HG03432 (cell line): ENCODE results near the gene RIF1.

Experiments used
- ATAC-seq: cut with Tn5 transposase; IDR thresholded peaks from one replicate; pipeline ENCODE4 v1.9.1; 2021; ENCODE audit warnings: mild to moderate bottlenecking, moderate library complexity; ENCODE audit not compliant: unreplicated experiment

The RIF1 gene, protein sequence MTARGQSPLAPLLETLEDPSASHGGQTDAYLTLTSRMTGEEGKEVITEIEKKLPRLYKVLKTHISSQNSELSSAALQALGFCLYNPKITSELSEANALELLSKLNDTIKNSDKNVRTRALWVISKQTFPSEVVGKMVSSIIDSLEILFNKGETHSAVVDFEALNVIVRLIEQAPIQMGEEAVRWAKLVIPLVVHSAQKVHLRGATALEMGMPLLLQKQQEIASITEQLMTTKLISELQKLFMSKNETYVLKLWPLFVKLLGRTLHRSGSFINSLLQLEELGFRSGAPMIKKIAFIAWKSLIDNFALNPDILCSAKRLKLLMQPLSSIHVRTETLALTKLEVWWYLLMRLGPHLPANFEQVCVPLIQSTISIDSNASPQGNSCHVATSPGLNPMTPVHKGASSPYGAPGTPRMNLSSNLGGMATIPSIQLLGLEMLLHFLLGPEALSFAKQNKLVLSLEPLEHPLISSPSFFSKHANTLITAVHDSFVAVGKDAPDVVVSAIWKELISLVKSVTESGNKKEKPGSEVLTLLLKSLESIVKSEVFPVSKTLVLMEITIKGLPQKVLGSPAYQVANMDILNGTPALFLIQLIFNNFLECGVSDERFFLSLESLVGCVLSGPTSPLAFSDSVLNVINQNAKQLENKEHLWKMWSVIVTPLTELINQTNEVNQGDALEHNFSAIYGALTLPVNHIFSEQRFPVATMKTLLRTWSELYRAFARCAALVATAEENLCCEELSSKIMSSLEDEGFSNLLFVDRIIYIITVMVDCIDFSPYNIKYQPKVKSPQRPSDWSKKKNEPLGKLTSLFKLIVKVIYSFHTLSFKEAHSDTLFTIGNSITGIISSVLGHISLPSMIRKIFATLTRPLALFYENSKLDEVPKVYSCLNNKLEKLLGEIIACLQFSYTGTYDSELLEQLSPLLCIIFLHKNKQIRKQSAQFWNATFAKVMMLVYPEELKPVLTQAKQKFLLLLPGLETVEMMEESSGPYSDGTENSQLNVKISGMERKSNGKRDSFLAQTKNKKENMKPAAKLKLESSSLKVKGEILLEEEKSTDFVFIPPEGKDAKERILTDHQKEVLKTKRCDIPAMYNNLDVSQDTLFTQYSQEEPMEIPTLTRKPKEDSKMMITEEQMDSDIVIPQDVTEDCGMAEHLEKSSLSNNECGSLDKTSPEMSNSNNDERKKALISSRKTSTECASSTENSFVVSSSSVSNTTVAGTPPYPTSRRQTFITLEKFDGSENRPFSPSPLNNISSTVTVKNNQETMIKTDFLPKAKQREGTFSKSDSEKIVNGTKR (N-terminal part only)

GRCh38 chr2:151409601-151410484 lies at the start of gene RIF1:
Gene RIF1 (plus strand): TSS chr2:151409902. CDS start chr2:151410424, 522 bp downstream.
- ATAC-seq: peak; percentile 96

GRCh38 chr2:151361674-151362370 lies 47.9 kb upstream of the RIF1 start:
- no peak for ATAC-seq

DNA sequence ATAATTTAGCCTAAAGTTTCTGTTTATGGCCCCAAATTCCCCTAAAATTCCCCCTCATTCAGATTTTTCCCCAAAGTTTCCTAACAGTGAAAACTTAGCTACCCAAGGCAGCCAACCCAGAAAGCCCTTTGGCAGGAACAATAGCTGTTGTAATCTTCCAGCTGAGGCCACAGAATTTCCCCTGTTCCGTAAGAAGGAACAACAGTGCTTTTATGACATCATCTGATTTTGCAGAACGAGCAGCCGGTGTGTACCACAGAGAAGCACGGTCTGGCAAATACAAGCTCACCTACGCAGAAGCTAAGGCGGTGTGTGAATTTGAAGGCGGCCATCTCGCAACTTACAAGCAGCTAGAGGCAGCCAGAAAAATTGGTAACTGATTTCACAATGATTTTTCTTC lies 46.0 kb upstream of the RIF1 start:
- peak; percentile 89 for ATAC-seq

GRCh38 chr2:151367571-151367970 lies 42.1 kb upstream of the RIF1 start:
- ATAC-seq: no peak

DNA sequence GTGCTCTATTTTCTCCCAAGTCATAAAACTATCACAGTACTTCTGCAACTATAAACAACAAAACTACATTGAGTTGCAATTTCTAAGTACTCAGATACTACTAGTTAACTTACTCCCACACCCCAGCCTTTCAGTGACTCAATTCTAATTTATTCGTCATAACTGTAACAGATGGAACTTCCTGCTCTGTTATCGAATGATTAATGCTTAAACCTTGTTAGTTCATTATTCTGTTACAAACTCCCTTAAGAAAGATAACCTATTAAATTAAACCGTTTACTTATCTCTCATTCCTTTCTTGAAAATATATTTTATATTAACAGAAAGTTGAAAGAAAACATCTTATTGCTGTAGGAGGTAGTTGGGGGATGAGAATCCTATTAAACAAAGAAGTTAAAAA lies 35.3 kb upstream of the RIF1 start:
- peak; percentile 92 for ATAC-seq

DNA sequence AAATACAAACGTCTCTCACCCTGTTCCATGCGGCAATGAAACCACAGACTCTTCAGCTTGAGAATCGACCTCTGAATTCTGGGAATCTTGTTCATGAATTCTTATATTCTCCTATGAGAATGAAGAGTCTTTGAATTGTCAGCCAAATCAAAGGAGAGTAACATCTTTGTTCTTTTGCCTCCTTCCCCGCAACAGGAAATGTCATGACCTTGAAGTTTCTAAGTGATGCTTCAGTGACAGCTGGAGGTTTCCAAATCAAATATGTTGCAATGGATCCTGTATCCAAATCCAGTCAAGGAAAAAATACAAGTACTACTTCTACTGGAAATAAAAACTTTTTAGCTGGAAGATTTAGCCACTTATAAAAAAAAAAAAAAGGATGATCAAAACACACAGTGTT lies 30.5 kb upstream of the RIF1 start:
- ATAC-seq: no peak

DNA sequence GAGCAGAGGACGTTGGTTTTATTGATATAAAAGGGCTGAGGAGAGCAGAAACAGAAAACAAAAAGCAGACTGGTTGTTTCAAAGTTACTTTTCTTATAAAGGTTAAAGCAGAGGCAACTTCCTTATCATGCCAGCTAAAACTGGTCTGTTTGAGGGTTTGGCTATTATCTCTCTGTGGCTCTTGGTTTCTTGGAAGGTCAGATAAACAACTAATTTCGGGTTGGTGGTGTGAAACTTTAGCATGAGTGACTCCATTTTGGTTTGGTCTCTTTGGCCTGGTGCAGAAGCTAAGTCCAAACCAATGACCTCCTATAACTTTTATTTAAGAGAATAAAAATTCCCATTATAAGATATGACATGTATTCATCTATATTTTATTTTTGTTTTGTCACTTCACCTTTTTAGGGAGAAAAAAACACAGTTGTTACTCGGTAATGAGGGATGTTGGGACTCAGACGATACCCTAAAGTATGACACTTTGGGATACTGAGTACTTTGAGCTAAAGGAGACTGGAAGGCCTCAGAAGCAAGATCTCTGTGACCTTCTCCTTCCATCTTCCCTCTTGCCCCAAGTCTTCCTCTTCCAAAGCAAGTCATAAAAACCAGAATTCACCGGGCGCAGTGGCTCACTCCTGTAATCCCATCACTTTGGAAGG lies 29.0 kb upstream of the RIF1 start:
- ATAC-seq: no peak

DNA sequence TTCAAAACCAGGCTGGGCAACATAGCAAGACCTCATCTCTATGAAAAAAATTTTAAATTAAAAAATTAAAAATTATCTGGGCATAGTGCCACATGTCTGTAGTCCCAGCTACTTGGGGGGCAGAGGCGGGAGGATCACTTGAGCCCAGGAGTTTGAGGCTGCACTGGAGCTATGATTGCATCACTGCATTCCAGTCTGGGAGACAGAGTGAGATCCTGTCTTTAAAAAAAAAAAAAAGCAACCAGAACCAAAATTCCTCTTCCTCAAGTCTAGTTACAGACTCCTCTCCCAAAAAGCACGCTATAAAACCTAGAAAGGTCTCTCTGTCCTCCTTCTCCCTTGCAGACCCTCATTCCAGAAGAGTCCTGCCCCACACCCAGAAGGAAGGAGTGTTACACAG lies 28.4 kb upstream of the RIF1 start:
- ATAC-seq: no peak

DNA sequence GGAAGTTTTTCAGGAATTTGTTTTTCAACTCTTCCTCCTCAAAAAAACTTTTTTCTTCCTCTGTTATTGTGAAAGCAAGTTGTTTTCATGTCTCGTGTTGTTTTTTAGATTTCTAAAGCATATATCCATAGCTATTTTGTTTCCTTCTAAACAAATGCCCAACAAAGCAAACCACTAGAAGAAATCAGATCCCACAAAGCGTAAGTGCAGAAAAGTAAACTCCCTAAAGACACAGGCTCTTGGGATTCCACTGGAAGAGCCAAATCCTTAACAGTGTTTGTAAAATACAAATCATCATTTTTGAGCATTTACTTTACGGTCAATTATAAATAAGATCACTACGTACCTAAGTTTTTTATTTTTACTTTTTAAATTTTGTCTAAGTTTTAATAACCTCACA lies 21.7 kb upstream of the RIF1 start:
- ATAC-seq: no peak

DNA sequence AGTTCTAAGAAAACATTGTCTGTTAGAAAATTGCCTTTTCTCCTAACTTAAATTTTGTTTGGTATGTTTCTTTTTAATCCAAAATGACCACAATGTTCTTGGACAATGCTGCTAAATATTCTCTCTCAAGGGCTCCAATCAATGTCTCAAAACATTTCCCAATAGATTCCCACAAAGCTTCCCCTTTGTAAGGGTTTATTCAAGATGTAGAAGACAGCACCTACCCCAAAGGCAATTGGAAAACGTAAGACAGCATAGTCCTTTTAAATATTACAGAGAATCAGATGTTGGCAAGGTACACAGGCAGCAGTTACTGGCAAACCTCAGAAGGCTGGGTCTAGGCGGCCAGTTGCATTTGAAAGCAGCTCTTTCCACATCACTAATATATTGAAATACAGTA lies 18.3 kb upstream of the RIF1 start:
- no peak for ATAC-seq

DNA sequence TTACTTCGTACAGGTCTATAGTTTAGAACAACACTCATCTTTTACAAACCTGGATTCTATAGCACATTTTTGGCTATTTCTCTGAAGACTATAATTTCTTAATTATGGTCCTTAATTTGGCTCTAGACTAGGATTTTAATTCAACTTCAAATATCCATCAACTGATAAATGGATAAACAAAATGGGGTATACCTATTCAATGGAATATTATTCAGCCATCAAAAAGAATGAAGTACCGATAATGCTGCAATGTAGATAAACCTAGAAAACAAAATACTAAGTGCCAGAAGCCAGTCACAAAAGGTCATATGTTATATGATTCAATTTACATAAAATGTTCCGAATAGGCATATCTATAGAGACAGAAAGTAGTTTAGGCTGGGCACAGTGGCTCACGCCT lies 15.2 kb upstream of the RIF1 start:
- ATAC-seq: no peak

DNA sequence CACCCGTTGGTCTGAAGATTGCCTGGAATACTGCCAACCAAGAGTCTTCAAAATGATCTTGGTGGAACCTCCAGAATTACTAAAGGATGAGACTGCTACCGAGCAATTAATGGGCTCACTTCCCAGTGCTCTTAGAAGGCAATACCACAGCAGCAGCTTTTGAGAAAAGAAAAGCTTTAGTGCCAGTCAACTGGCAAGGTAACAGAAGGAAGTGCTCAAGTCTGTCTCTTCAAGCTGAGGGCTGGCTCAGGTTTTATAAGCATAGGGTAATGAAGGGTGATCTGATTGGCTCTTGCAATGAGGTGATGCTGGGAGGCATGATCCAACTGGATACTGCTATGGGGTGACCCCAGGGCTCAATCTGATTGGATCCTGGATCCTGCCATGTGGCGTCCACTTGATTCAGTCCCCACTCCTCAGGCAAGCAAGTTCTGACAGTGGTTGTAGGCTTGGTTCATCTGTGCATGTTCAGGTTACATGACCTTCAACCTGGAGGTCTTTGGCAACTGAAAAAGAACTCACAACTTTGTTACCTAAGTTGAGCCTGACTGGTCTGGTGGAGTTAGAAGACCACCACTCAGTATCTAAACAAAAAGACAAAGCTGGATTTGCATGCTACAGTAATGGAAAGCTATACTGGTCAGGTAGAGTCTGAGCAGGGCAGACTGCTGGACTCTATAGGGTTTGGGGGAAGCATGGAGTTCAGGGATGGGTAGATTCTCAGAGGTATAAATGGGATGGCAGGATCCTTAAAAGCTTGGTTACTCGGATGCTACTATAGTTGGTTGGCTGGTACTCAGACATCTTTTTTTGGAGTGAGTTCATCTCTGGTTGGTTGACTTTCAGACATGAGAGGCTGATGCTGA lies 14.0 kb upstream of the RIF1 start:
- no peak for ATAC-seq

DNA sequence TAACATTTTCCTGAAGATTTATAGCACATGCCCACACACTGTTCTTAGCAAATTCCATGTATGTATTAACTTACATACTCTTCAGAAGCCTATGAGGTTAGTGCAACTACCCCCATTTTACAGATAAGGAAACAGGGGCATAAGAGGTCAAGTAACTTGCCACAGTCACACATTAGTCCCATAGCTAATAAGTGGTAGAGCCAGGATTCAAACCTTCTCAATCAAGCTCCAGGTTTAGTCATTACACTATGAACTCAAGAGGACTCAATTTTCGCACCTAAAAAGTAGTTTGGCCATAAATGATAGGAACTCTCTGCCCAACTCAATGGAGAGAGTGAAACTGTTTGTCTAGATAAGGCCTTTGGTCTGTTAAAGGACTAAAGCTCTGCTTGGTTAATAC lies 9.7 kb upstream of the RIF1 start:
- ATAC-seq: no peak

DNA sequence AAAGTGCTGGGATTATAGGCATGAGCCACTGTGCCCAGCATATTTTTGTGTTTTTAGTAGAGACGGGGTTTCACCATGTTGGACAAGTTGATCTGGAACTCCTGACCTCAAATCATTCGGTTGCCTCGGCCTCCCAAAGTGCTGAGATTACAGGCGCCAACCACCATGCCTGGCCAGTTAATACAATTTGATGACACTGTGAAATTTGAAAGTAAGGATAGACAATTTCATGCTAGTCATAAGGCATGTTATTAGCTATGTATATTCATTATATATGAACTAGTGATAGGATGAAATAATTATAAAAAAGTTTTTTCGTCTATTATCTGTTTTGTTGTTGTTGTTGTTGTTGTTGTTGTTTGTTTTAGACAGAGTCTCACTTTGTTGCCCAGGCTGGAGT lies 8.6 kb upstream of the RIF1 start:
- ATAC-seq: no peak

GRCh38 chr2:151403914-151404313 lies 5.8 kb upstream of the RIF1 start:
- no peak for ATAC-seq

- ATAC-seq: no peak
Observed at GRCh38 chr2:151405376-151405775, 4.3 kb upstream of the RIF1 start.

DNA sequence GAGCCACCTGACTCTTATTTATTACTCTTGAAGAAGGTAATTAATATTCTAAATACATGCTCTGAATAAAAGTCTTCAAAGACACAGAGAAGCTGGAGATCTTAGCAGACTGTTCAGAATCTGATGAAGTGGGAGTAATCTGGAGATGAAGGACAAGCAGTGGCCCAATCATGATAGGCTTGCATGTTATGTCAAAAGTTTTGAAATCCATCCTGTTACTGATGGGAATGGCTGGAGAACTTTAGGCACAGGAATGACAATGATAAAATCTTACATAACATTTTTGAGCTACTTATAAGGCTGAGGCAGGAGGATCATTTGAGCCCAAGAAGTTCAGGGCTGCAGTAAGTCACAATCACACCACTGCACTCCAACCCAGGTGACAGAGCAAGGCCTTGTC lies 2.4 kb upstream of the RIF1 start:
- ATAC-seq: no peak
